Progenitor cell of endocrine pancreas (in vitro differentiated cells): ENCODE measurements around the gene DLGAP1. TPM values are rescaled to one million over a fixed set of nuclear protein-coding genes. Genes with fewer than 3 reads are reported as not detected.

Source experiments
- DNase-seq: peaks from one replicate; pipeline ENCODE4 v3.0.0; 2021; ENCODE audit warnings: low spot score; ENCODE audit not compliant: unreplicated experiment
- H3K27ac Mint-ChIP-seq: 2 replicates; pipeline ENCODE4 v1.8.0; 2021; ENCODE audit warnings: mild to moderate bottlenecking, moderate library complexity, mixed read lengths
- H3K27me3 Mint-ChIP-seq: 2 replicates; pipeline ENCODE4 v1.8.0; 2021; ENCODE audit warnings: mixed read lengths
- H3K36me3 Mint-ChIP-seq: 2 replicates; pipeline ENCODE4 v1.8.0; 2022; ENCODE audit warnings: mixed read lengths; ENCODE audit not compliant: insufficient read depth
- H3K4me1 Mint-ChIP-seq: 2 replicates; pipeline ENCODE4 v1.8.0; 2021; ENCODE audit warnings: low read depth, mixed read lengths
- H3K4me3 Mint-ChIP-seq: 2 replicates; pipeline ENCODE4 v1.8.0; 2021; ENCODE audit warnings: low read depth, mild to moderate bottlenecking, moderate library complexity, mixed read lengths
- H3K9me3 Mint-ChIP-seq: 2 replicates; pipeline ENCODE4 v1.8.0; 2021; ENCODE audit warnings: low read depth, mixed read lengths
- total RNA-seq: library from RNA; stranded (reverse); gene quantifications from 2 replicates; pipeline ENCODE4 v1.2.1, GENCODE V29; 2021
- TF ChIP-seq, protein P1 (sequence below): fragments of 200-600 bp; sonication (generic); IDR thresholded peaks from one replicate; pipeline ENCODE4 v1.5.0; 2021; ENCODE audit warnings: antibody characterized with exemption, mild to moderate bottlenecking; ENCODE audit not compliant: unreplicated experiment

Gene DLGAP1
- total RNA-seq, 1 donor from 2014 or later = 16.7 TPM

DNA sequence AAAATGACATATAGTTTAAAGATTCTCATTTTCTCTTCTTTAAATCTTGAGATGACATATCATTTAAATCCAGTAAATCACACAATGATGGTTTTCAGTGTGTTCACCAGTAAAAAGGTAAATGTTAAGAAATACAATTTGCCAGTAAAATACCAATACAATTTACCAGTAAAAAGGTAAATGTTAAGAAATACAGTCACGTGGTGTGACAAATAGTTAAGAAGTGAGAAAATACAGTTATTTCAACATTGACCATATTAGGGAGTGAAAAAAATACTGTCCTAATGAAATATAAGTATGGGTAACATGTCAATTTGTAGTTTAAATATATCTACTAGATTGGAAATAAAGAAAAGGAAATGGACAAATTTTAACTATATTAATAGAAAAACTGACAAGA is 80.5 kb downstream of the DLGAP1 start:
- H3K27ac Mint-ChIP-seq = no peak overlapping the region
- H3K36me3 Mint-ChIP-seq = no peaks in the 10 kb centered on the region
- TF ChIP-seq, protein P1, sequence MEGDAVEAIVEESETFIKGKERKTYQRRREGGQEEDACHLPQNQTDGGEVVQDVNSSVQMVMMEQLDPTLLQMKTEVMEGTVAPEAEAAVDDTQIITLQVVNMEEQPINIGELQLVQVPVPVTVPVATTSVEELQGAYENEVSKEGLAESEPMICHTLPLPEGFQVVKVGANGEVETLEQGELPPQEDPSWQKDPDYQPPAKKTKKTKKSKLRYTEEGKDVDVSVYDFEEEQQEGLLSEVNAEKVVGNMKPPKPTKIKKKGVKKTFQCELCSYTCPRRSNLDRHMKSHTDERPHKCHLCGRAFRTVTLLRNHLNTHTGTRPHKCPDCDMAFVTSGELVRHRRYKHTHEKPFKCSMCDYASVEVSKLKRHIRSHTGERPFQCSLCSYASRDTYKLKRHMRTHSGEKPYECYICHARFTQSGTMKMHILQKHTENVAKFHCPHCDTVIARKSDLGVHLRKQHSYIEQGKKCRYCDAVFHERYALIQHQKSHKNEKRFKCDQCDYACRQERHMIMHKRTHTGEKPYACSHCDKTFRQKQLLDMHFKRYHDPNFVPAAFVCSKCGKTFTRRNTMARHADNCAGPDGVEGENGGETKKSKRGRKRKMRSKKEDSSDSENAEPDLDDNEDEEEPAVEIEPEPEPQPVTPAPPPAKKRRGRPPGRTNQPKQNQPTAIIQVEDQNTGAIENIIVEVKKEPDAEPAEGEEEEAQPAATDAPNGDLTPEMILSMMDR = no peak
- no peak for DNase-seq
- H3K4me3 Mint-ChIP-seq = no peak overlapping the region
- no peaks in the 10 kb centered on the region for H3K9me3 Mint-ChIP-seq
- no peaks in the 10 kb centered on the region for H3K27me3 Mint-ChIP-seq
- peaks cover 5% of the 10 kb centered on the region for H3K4me1 Mint-ChIP-seq

DNA sequence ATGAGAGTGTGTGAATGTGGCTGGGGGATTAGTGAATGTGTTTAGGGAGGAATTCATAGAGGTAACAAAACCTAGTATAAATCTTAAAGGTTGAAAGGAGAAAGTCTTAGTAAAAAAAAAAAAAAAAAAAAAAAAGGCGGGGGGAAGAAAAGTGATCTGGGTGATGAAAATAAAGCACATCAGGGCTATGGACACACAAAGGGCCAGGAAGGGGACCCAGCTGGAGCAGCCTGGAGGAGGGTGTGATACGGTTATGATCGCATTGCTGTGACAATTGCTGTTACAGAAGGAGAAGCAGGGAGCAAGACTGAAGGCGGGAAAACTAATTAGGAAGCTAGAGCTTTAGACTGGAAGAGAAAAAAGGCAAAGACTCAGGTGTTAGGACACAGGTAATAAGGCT is 85.4 kb downstream of the DLGAP1 start:
- TF ChIP-seq, protein P1 = no peak
- H3K27ac Mint-ChIP-seq = peak overlapping the region; percentile 66
- peaks cover 5% of the 10 kb centered on the region for H3K9me3 Mint-ChIP-seq
- H3K4me1 Mint-ChIP-seq = peaks cover 7% of the 10 kb centered on the region
- DNase-seq = no peak
- peaks cover 1% of the 10 kb centered on the region for H3K36me3 Mint-ChIP-seq
- no peak overlapping the region for H3K4me3 Mint-ChIP-seq
- H3K27me3 Mint-ChIP-seq = no peaks in the 10 kb centered on the region

DNA sequence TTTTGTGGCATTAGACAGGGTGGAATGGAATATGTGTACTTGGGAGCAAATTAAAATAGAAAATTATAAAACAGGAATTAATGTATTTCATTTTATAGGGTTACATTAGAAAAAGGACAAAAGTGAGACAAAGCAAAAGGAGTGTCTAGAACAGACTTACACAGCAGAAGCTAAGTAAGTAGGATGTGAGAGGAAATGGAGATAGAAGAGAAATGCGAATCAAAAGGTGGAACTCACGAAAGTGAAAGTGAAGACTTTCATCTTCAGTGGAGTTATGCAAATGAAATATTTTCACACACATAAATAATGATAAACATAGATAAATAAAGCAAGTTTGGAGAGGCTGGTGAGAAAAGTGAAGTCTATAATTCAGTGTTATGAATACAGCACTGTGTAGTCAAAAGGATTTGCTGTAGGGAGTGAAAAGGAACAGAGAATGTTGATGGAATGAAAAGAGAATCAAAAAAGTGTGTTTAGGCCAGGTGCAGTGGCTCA is 94.8 kb downstream of the DLGAP1 start:
- TF ChIP-seq, protein P1 = no peak
- no peaks in the 10 kb centered on the region for H3K27me3 Mint-ChIP-seq
- DNase-seq = no peak
- peaks cover 14% of the 10 kb centered on the region for H3K9me3 Mint-ChIP-seq
- H3K4me1 Mint-ChIP-seq = peaks cover 11% of the 10 kb centered on the region
- peaks cover 4% of the 10 kb centered on the region for H3K36me3 Mint-ChIP-seq
- H3K4me3 Mint-ChIP-seq = no peak overlapping the region
- no peak overlapping the region for H3K27ac Mint-ChIP-seq

DNA sequence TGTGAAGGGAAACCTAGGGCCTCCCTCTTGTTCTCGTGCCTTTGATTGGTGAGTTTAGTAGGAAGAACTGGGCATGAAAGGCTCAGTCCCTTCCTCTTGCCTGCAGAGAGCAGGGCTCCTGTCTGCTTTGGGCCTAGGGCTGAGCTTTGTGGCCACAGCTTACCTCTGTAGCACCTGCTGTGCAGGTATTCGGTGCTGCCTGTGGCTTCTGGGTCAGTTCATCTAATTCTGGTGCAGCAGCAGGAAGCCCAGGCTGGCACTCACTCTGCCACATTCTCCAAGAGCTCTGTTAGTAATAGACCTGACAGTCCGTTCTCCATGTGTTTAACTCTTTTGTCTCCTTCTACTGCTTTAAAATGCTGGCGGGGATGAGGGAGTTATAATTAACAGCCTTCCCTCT is 96.5 kb downstream of the DLGAP1 start:
- TF ChIP-seq, protein P1 = no peak
- H3K4me3 Mint-ChIP-seq = no peak overlapping the region
- peaks cover 6% of the 10 kb centered on the region for H3K9me3 Mint-ChIP-seq
- no peaks in the 10 kb centered on the region for H3K36me3 Mint-ChIP-seq
- peaks cover 22% of the 10 kb centered on the region for H3K4me1 Mint-ChIP-seq
- H3K27me3 Mint-ChIP-seq = no peaks in the 10 kb centered on the region
- no peak for DNase-seq
- H3K27ac Mint-ChIP-seq = no peak overlapping the region

DNA sequence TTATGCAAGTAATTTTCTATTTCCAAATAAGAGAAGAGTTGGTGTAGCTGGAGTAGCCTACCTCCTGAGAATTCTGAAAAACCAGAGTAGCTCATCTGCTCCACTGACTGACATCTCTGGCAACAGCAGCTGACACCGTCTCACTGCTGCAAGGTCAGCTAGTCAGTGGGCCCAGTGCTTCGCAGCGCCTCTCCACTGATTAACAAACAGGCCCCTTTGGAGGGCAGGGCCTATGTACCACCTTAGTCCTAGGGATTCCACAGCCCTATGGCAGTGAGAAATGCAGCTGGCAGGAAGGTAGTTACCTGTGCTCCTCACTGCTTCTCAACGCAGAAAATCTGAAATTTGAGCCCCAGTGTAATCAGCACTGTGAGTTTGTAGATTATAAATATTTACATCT is 97.5 kb downstream of the DLGAP1 start:
- Mint-ChIP-seq H3K4me1 (peaks cover 30% of the 10 kb centered on the region), H3K9me3 (peaks cover 3% of the 10 kb centered on the region), H3K36me3 (no peaks in the 10 kb centered on the region), H3K27me3 (no peaks in the 10 kb centered on the region), H3K4me3 (no peak overlapping the region), H3K27ac (no peak overlapping the region)
- no peak for DNase-seq
- TF ChIP-seq, protein P1 = no peak
